ENCODE results near the gene ZCCHC14.

GRCh38 chr16:87388818-87389134, 104.0 kb downstream of the ZCCHC14 start:
- no peak for TF ChIP-seq CBX2 (IDR thresholded peaks at IDR 0.05; ENCODE audit: borderline replicate concordance, low read depth)
- 0 out of 5 replicates have a peak, but pooled peaks of 1 of the 2 experiments have one; percentile 0 for TF ChIP-seq EP300 (IDR thresholded peaks at IDR 0.05)
- TF ChIP-seq, protein P1, sequence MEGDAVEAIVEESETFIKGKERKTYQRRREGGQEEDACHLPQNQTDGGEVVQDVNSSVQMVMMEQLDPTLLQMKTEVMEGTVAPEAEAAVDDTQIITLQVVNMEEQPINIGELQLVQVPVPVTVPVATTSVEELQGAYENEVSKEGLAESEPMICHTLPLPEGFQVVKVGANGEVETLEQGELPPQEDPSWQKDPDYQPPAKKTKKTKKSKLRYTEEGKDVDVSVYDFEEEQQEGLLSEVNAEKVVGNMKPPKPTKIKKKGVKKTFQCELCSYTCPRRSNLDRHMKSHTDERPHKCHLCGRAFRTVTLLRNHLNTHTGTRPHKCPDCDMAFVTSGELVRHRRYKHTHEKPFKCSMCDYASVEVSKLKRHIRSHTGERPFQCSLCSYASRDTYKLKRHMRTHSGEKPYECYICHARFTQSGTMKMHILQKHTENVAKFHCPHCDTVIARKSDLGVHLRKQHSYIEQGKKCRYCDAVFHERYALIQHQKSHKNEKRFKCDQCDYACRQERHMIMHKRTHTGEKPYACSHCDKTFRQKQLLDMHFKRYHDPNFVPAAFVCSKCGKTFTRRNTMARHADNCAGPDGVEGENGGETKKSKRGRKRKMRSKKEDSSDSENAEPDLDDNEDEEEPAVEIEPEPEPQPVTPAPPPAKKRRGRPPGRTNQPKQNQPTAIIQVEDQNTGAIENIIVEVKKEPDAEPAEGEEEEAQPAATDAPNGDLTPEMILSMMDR (IDR thresholded peaks at IDR 0.05), result no peak
- TF ChIP-seq, protein P2, sequence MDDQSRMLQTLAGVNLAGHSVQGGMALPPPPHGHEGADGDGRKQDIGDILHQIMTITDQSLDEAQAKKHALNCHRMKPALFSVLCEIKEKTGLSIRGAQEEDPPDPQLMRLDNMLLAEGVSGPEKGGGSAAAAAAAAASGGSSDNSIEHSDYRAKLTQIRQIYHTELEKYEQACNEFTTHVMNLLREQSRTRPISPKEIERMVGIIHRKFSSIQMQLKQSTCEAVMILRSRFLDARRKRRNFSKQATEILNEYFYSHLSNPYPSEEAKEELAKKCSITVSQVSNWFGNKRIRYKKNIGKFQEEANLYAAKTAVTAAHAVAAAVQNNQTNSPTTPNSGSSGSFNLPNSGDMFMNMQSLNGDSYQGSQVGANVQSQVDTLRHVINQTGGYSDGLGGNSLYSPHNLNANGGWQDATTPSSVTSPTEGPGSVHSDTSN (IDR thresholded peaks at IDR 0.05), result no peak
- TF ChIP-seq, protein P3, sequence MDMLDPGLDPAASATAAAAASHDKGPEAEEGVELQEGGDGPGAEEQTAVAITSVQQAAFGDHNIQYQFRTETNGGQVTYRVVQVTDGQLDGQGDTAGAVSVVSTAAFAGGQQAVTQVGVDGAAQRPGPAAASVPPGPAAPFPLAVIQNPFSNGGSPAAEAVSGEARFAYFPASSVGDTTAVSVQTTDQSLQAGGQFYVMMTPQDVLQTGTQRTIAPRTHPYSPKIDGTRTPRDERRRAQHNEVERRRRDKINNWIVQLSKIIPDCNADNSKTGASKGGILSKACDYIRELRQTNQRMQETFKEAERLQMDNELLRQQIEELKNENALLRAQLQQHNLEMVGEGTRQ (IDR thresholded peaks at IDR 0.05), result no peak
- TF ChIP-seq KDM1A (IDR thresholded peaks at IDR 0.05; ENCODE audit: low read depth), result no peak
- no peak for TF ChIP-seq MAX (IDR thresholded peaks at IDR 0.05)
- no peak for TF ChIP-seq MAFK (IDR thresholded peaks at IDR 0.05; ENCODE audit: partially characterized antibody)
- no peak for TF ChIP-seq BHLHE40 (IDR thresholded peaks at IDR 0.05; ENCODE audit: low read depth, low read length)
- no peak for TF ChIP-seq POLR2AphosphoS2 (conservative IDR thresholded peaks at IDR 0.05; ENCODE audit: low read length)
- TF ChIP-seq POLR2A (IDR thresholded peaks at IDR 0.05; ENCODE audit: low read length), result no peak

Data from A549 (cell line).